HCT116 (cell line): ENCODE results near the gene ZC3H12D. TPM values are rescaled to one million over a fixed set of nuclear protein-coding genes. Genes with fewer than 3 reads are reported as not detected.

Source experiments
- ATAC-seq: fragments of 200-7000 bp; cut with Tn5 transposase; 2 replicates; pipeline ENCODE4 v1.9.1; 2020; ENCODE audit warnings: mild to moderate bottlenecking, moderate library complexity
- BruUV-seq: library from RNA; stranded (reverse); fragments of 400-500 nt; replicated peaks from 2 replicates; lab custom pipeline; 2021; lab: Mats Ljungman, UMichigan
- CTCF ChIA-PET: fragments of 300-600 bp; sonication (Branson Sonifier 250); formaldehyde crosslinking; loops from one replicate; lab custom pipeline; 2021; ENCODE audit warnings: antibody characterized with exemption; lab: Charles Lee
- POLR2A ChIA-PET: fragments of 300-600, 350-600 bp; sonication (Branson Sonifier 250); formaldehyde crosslinking; loops from one replicate; lab custom pipeline; 2021; ENCODE audit warnings: antibody characterized with exemption; lab: Charles Lee
- RAD21 ChIA-PET, 2 experiments: fragments of 300-600 bp; sonication (Branson Sonifier 250); formaldehyde crosslinking; loops; one replicate each; lab custom pipeline; 2023; ENCODE audit warnings: low total read pairs in 2 of 2; ENCODE audit not compliant: uncharacterized antibody in 2 of 2, unreplicated experiment in 2 of 2, low non-redundant PET in 1 of 2; lab: Charles Lee
- DNase-seq: peaks from one replicate; pipeline ENCODE4 v3.0.0-alpha.2; 2010; ENCODE audit warnings: low read depth, low spot score
- H2AFZ ChIP-seq: fragments of 200-600 bp; shearing (Covaris generic), sonication (generic); 2 replicates; pipeline ENCODE4 v1.6.1; 2017; ENCODE audit warnings: low read depth, mixed run types, mixed read lengths, antibody characterized with exemption, low read length; ENCODE audit not compliant: poor library complexity, severe bottlenecking
- H3K27ac ChIP-seq: 2 replicates; pipeline ENCODE4 v1.5.1; 2012; ENCODE audit warnings: low read depth, low read length
- H3K27me3 ChIP-seq: fragments of 200-600 bp; sonication (generic); 2 replicates; pipeline ENCODE4 v1.6.1; 2016; ENCODE audit warnings: mixed run types, low read length, mixed read lengths; ENCODE audit not compliant: insufficient read depth
- H3K36me3 ChIP-seq, 2 experiments: fragments of 200-500 bp in 1 of 2; fragments of 200-600 bp in 1 of 2; sonication (Bioruptor generic) in 1 of 2; sonication (generic) in 1 of 2; 2 replicates each; pipeline versions ENCODE4 v1.5.1 to v1.6.1; 2014 to 2016; ENCODE audit warnings: low read length in 2 of 2, inconsistent platforms in 1 of 2, mixed read lengths in 1 of 2, mixed run types in 1 of 2; ENCODE audit not compliant: insufficient read depth in 2 of 2, control insufficient read depth in 1 of 2
- H3K4me1 ChIP-seq, 2 experiments: fragments of 200-600 bp in 1 of 2; sonication (generic) in 1 of 2; 2 replicates each; pipeline versions ENCODE4 v1.5.1 to v1.6.1; 2012 to 2017; ENCODE audit warnings: low read length in 2 of 2, inconsistent platforms in 1 of 2, mild to moderate bottlenecking in 1 of 2, mixed read lengths in 1 of 2, mixed run types in 1 of 2, moderate library complexity in 1 of 2; ENCODE audit not compliant: insufficient read depth in 2 of 2, control insufficient read depth in 1 of 2
- H3K4me2 ChIP-seq: fragments of 200-600 bp; sonication (generic); 2 replicates; pipeline ENCODE4 v1.6.1; 2017; ENCODE audit warnings: mixed run types, low read length, mixed read lengths
- H3K4me3 ChIP-seq, 2 experiments: fragments of 200-600 bp in 1 of 2; sonication (generic) in 1 of 2; replicated peaks in 1 of 2; 2 replicates each; pipeline ENCODE4 v1.5.1; 2011 to 2016; ENCODE audit warnings: low read length in 2 of 2, control low read depth in 1 of 2, low read depth in 1 of 2, mild to moderate bottlenecking in 1 of 2, mixed read lengths in 1 of 2, mixed run types in 1 of 2
- H3K79me2 ChIP-seq: fragments of 200-600 bp; sonication (generic); 2 replicates; pipeline ENCODE4 v1.6.1; 2017; ENCODE audit warnings: mild to moderate bottlenecking, mixed run types, low read length, moderate library complexity, mixed read lengths; ENCODE audit not compliant: insufficient read depth
- H3K9ac ChIP-seq: fragments of 200-600 bp; sonication (generic); 2 replicates; pipeline ENCODE4 v1.6.1; 2016; ENCODE audit warnings: low read length, mixed read lengths
- H3K9me2 ChIP-seq: fragments of 200-600 bp; sonication (generic), shearing (Covaris generic); 2 replicates; pipeline ENCODE4 v1.6.1; 2017; ENCODE audit warnings: mixed run types, mild to moderate bottlenecking, moderate library complexity; ENCODE audit not compliant: insufficient read depth
- H3K9me3 ChIP-seq, 2 experiments: fragments of 200-500 bp in 1 of 2; fragments of 200-600 bp in 1 of 2; sonication (Bioruptor generic) in 1 of 2; sonication (generic) in 1 of 2; 2 replicates each; pipeline ENCODE4 v1.6.1; 2014 to 2017; ENCODE audit warnings: low read length in 2 of 2, mixed read lengths in 2 of 2, inconsistent platforms in 1 of 2, low read depth in 1 of 2, mild to moderate bottlenecking in 1 of 2, mixed run types in 1 of 2, moderate library complexity in 1 of 2; ENCODE audit not compliant: control insufficient read depth in 1 of 2, insufficient read depth in 1 of 2
- H4K20me1 ChIP-seq: fragments of 200-600 bp; sonication (generic), shearing (Covaris generic); 2 replicates; pipeline ENCODE4 v1.6.1; 2017; ENCODE audit warnings: mixed run types, mild to moderate bottlenecking, moderate library complexity; ENCODE audit not compliant: insufficient read depth
- CBX3 ChIP-seq: IDR thresholded peaks from 2 replicates; pipeline ENCODE4 v1.6.1; 2012; ENCODE audit warnings: low read depth
- CTCF ChIP-seq, 3 experiments: fragments of 200-600 bp in 1 of 3; sonication (generic) in 1 of 3; IDR thresholded peaks in 2 of 3; conservative IDR thresholded peaks in 1 of 3; 2 replicates each; pipeline ENCODE4 v1.5.1; 2012 to 2017; ENCODE audit warnings: low read depth in 2 of 3, low read length in 2 of 3, antibody characterized with exemption in 1 of 3, borderline replicate concordance in 1 of 3, control low read depth in 1 of 3, mild to moderate bottlenecking in 1 of 3, mixed read lengths in 1 of 3, mixed run types in 1 of 3, moderate library complexity in 1 of 3; ENCODE audit not compliant: insufficient read depth in 1 of 3
- EGR1 ChIP-seq: IDR thresholded peaks from 2 replicates; pipeline ENCODE4 v1.6.1; 2012; ENCODE audit warnings: low read depth
- ELF1 ChIP-seq: IDR thresholded peaks from 2 replicates; pipeline ENCODE4 v1.6.1; 2012; ENCODE audit warnings: low read depth, borderline replicate concordance
- JUND ChIP-seq: IDR thresholded peaks from 2 replicates; pipeline ENCODE4 v1.6.1; 2012
- ZFX ChIP-seq: fragments of 450-650 bp; IDR thresholded peaks from 2 replicates; pipeline ENCODE4 v1.6.1; 2017
- intact Hi-C: fragments of 100-400 bp; cut with micrococcal nuclease; formaldehyde crosslinking; loops from 2 replicates; pipeline ENCODE4 v1.10.0; 2022
- total RNA-seq: library from RNA; stranded (reverse); gene quantifications from one replicate; pipeline ENCODE4 v1.2.1, GENCODE V29; 2021; ENCODE audit not compliant: unreplicated experiment
- TF ChIP-seq, protein P1 (sequence below): IDR thresholded peaks from 2 replicates; pipeline ENCODE4 v1.6.1; 2012; ENCODE audit warnings: low read depth

ZC3H12D gene
- total RNA-seq, 1 experiment from 2014 or later, result 0.30 TPM

DNA sequence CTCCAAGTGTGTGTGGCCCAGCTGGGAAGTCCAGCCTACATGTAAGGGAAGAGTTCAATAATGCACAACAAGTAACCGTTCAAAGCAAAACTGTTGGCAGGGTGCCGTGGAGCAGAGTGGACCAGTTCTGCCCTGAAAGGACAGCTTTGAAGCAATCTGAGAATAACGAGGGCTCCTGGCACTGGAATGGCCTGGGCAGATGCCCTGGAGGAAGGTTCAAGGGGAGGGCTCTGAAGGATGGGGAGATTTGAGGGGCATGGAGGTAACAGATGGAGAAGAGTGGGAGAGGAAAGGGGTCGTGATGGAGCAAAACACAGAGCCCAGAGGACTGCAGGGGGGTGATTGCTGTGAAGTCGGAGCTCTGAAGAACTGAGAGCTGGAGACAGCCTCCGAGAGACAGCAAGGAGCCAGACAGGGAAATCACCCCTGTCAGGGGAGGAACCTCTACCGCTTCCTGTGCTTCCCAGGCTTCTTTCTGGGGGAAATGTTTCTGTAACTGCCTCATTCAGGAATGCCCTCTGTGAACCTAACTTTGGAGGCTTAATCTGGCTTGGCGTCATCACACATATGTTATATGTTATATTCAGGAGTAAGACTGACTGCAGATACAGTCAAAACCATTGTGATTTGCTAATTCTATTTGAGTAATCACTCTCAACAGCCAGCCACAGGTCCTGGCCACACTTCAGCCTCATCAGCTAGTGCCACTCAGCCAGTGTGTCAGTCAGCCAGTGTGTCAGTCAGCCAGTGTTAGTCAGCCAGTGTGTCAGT is 41.2 kb downstream of the ZC3H12D start:
- ChIA-PET CTCF (no interaction called here), RAD21 (no interaction called here)
- H3K79me2 ChIP-seq, result no peaks in the 10 kb centered on the region
- H3K9me3 ChIP-seq, result no peaks in the 10 kb centered on the region
- DNase-seq (no peak), ATAC-seq (no peak)
- H2AFZ ChIP-seq, result no peak overlapping the region
- TF ChIP-seq, protein P1, sequence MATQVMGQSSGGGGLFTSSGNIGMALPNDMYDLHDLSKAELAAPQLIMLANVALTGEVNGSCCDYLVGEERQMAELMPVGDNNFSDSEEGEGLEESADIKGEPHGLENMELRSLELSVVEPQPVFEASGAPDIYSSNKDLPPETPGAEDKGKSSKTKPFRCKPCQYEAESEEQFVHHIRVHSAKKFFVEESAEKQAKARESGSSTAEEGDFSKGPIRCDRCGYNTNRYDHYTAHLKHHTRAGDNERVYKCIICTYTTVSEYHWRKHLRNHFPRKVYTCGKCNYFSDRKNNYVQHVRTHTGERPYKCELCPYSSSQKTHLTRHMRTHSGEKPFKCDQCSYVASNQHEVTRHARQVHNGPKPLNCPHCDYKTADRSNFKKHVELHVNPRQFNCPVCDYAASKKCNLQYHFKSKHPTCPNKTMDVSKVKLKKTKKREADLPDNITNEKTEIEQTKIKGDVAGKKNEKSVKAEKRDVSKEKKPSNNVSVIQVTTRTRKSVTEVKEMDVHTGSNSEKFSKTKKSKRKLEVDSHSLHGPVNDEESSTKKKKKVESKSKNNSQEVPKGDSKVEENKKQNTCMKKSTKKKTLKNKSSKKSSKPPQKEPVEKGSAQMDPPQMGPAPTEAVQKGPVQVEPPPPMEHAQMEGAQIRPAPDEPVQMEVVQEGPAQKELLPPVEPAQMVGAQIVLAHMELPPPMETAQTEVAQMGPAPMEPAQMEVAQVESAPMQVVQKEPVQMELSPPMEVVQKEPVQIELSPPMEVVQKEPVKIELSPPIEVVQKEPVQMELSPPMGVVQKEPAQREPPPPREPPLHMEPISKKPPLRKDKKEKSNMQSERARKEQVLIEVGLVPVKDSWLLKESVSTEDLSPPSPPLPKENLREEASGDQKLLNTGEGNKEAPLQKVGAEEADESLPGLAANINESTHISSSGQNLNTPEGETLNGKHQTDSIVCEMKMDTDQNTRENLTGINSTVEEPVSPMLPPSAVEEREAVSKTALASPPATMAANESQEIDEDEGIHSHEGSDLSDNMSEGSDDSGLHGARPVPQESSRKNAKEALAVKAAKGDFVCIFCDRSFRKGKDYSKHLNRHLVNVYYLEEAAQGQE, result no peak
- TF ChIP-seq JUND, result no peak
- no peak for TF ChIP-seq CTCF (IDR thresholded peaks at IDR 0.05 in 2 of 3, conservative IDR thresholded peaks at IDR 0.05 in 1 of 3; ENCODE audit: borderline replicate concordance in 1 of 3, insufficient read depth in 1 of 3, low read depth in 2 of 3, low read length in 2 of 3)
- no peak for TF ChIP-seq ELF1
- no peak for TF ChIP-seq CBX3
- no peak for TF ChIP-seq ZFX
- TF ChIP-seq EGR1, result no peak
- TF ChIP-seq, all 23 proteins: peak for 0
- Histone ChIP-seq H3K9me2 (no peaks in the 10 kb centered on the region), H3K36me3 (no peaks in the 10 kb centered on the region), H3K4me2 (no peak overlapping the region), H4K20me1 (no peaks in the 10 kb centered on the region), H3K4me3 (no peak overlapping the region), H3K4me1 (no peaks in the 10 kb centered on the region), H3K27ac (no peak overlapping the region), H3K27me3 (no peaks in the 10 kb centered on the region), H3K9ac (no peak overlapping the region)
- POLR2A ChIA-PET, result no interaction called here
- no TSS peak for BruUV-seq
- intact Hi-C loops, result no loop called here
